Right lobe of liver (tissue), 4 donors: ENCODE results near the gene NASP.

Experiments used
- CTCF ChIP-seq, 4 donors: fragments of 200-600 bp in 3 of 4; fragments of 450-650 bp in 1 of 4; IDR thresholded peaks; one replicate each; pipeline versions ENCODE4 v1.5.1 to v1.8.0; 2016 to 2022; ENCODE audit warnings: antibody characterized with exemption in 4 of 4, mild to moderate bottlenecking in 2 of 4
- POLR2A ChIP-seq: fragments of 450-650 bp; IDR thresholded peaks from one replicate; pipeline ENCODE4 v1.6.1; 2017; ENCODE audit warnings: antibody characterized with exemption, mild to moderate bottlenecking
- donor health status: DM: no; HTN: no; CAD: no.
- donor health status: DM: no; HTN: no; CAD: no.
- donor health status: DM: no; HTN: yes; CAD: no.

DNA sequence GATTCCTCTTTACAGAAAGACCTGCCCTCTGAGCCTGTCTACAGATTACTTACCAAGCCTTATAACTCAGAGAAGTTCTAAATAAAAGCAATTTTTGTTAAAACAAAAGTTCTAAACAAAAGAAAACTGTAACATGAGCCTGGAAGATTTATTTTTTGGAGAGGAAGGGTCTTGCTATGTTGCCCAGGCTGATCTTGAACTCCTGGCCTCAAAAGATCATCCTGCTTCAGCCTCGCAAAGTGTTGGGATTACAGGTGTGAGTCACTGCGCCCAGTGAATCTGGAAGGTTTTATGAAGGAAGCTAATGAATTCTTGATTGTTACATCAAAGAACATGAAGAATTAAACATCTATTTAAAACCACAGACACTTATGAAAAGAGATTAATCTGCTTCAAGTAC lies 75.4 kb downstream of the NASP start:
- TF ChIP-seq CTCF (IDR thresholded peaks at IDR 0.05) (no peak), POLR2A (no peak)
